Epidermal melanocyte (primary cell): Measurements from ENCODE around the gene TOMM70.

Experiments
- DNase-seq: peaks from one replicate; pipeline ENCODE4 v3.0.0; 2011; ENCODE audit warnings: low spot score; ENCODE audit not compliant: insufficient read length

The TOMM70 gene

GRCh38 chr3:100325827-100326226, 75.1 kb downstream of the TOMM70 start:
- DNase-seq, result no peak

GRCh38 chr3:100324044-100324443, 76.8 kb downstream of the TOMM70 start:
- no peak for DNase-seq

- no peak for DNase-seq
Measured at GRCh38 chr3:100319951-100320350, 80.9 kb downstream of the TOMM70 start.

- no peak for DNase-seq
Measured at GRCh38 chr3:100317912-100318311, 83.0 kb downstream of the TOMM70 start.

- DNase-seq, result no peak
Measured at GRCh38 chr3:100316641-100317069, 84.2 kb downstream of the TOMM70 start.
